Measurements from ENCODE around the gene SP4.
A peak's percentile ranks its signal among the peaks of the same experiment; 100 is the strongest.

Gene SP4

GRCh38 chr7:21495731-21496130 lies 67.8 kb downstream of the SP4 start:
- no peak overlapping the region for H3K27ac ChIP-seq
- TF ChIP-seq CTCF (IDR thresholded peaks at IDR 0.05) (no peak), ZFX (IDR thresholded peaks at IDR 0.05; ENCODE audit: borderline replicate concordance) (no peak)

- peak; percentile 46 for TF ChIP-seq CTCF (IDR thresholded peaks at IDR 0.05)
- no peak for TF ChIP-seq ZFX (IDR thresholded peaks at IDR 0.05; ENCODE audit: borderline replicate concordance)
- H3K27ac ChIP-seq = no peak overlapping the region
Measured at GRCh38 chr7:21497072-21497471, 69.2 kb downstream of the SP4 start.

GRCh38 chr7:21500117-21500832 lies 72.4 kb downstream of the SP4 start:
- no peak overlapping the region for H3K27ac ChIP-seq
- TF ChIP-seq ZFX (IDR thresholded peaks at IDR 0.05; ENCODE audit: borderline replicate concordance) (no peak), CTCF (IDR thresholded peaks at IDR 0.05) (no peak)

GRCh38 chr7:21504021-21504420 lies 76.1 kb downstream of the SP4 start:
- H3K27ac ChIP-seq = no peak overlapping the region
- TF ChIP-seq CTCF (IDR thresholded peaks at IDR 0.05) (no peak), ZFX (IDR thresholded peaks at IDR 0.05; ENCODE audit: borderline replicate concordance) (no peak)

- TF ChIP-seq ZFX (IDR thresholded peaks at IDR 0.05; ENCODE audit: borderline replicate concordance) = no peak
- peak; percentile 82 for TF ChIP-seq CTCF (IDR thresholded peaks at IDR 0.05)
- H3K27ac ChIP-seq = no peak overlapping the region
Measured at GRCh38 chr7:21507627-21508343, 79.9 kb downstream of the SP4 start.

GRCh38 chr7:21508538-21508937 lies 80.7 kb downstream of the SP4 start:
- no peak overlapping the region for H3K27ac ChIP-seq
- TF ChIP-seq ZFX (IDR thresholded peaks at IDR 0.05; ENCODE audit: borderline replicate concordance) (no peak), CTCF (IDR thresholded peaks at IDR 0.05) (no peak)

GRCh38 chr7:21514062-21514461 lies 86.2 kb downstream of the SP4 start:
- TF ChIP-seq ZFX (IDR thresholded peaks at IDR 0.05; ENCODE audit: borderline replicate concordance) (no peak), CTCF (IDR thresholded peaks at IDR 0.05) (no peak)
- H3K27ac ChIP-seq = no peak overlapping the region

Data from 22Rv1 (cell line).